Breast epithelium (tissue), 4 donors: ENCODE results near the gene CACNA1A. TPM values are rescaled to one million over a fixed set of nuclear protein-coding genes. Genes with fewer than 3 reads are reported as not detected.

Experiments used
- DNase-seq, 2 donors: peaks; one replicate each; pipeline ENCODE4 v3.0.0-alpha.2; 2019; ENCODE audit warnings: low spot score in 2 of 2
- H3K27ac ChIP-seq, 2 donors: fragments of 200-600 bp; sonication (generic) in 1 of 2; one replicate each; pipeline ENCODE4 v1.5.1; 2016 to 2019; ENCODE audit warnings: mild to moderate bottlenecking in 1 of 2
- H3K27me3 ChIP-seq, 2 donors: fragments of 200-600 bp; sonication (generic) in 1 of 2; one replicate each; pipeline versions ENCODE4 v1.5.1 to v1.6.0; 2017 to 2019; ENCODE audit warnings: control low read depth in 1 of 2, mild to moderate bottlenecking in 1 of 2
- H3K36me3 ChIP-seq: fragments of 200-600 bp; one replicate; pipeline ENCODE4 v1.5.1; 2019
- H3K4me1 ChIP-seq, 2 donors: fragments of 200-600 bp; sonication (generic); one replicate each; pipeline ENCODE4 v1.5.1; 2016 to 2019; ENCODE audit warnings: control low read depth in 1 of 2
- H3K4me3 ChIP-seq, 3 donors: fragments of 200-600 bp; sonication (generic); 1 replicate in 2 of 3; 2 replicates in 1 of 3; pipeline ENCODE4 v1.5.1; 2016 to 2019; ENCODE audit warnings: mild to moderate bottlenecking in 3 of 3, moderate library complexity in 2 of 3
- H3K9me3 ChIP-seq, 2 donors: fragments of 200-600 bp; sonication (generic) in 1 of 2; one replicate each; pipeline ENCODE4 v1.5.1; 2016 to 2019; ENCODE audit warnings: control low read depth in 1 of 2
- CTCF ChIP-seq, 3 donors: fragments of 450-650 bp; IDR thresholded peaks; one replicate each; pipeline ENCODE4 v1.5.1; 2016 to 2017; ENCODE audit warnings: antibody characterized with exemption in 3 of 3, mild to moderate bottlenecking in 3 of 3, moderate library complexity in 3 of 3
- POLR2A ChIP-seq: fragments of 450-650 bp; IDR thresholded peaks from one replicate; pipeline ENCODE4 v1.6.1; 2016; ENCODE audit warnings: antibody characterized with exemption, mild to moderate bottlenecking, moderate library complexity
- POLR2AphosphoS5 ChIP-seq, 3 donors: sonication (generic); formaldehyde crosslinking; IDR thresholded peaks; one replicate each; pipeline ENCODE4 v1.6.1; 2017; ENCODE audit warnings: antibody characterized with exemption in 3 of 3
- intact Hi-C: fragments of 100-400 bp; cut with DNase I; formaldehyde crosslinking; loops from one replicate; pipeline ENCODE4 v1.15.1; 2023; ENCODE audit warnings: low total_unique reads
- total RNA-seq, 3 donors: library from RNA; depleted of rRNA; stranded (reverse); fragments of >200 nt; gene quantifications; one replicate each; pipeline ENCODE4 v1.1.0, GENCODE V29; 2016

Gene CACNA1A
- total RNA-seq, 3 donors from 2014 or later: 0.16 to 1.0 (median 0.33) TPM

GRCh38 chr19:13398182-13398581 lies 108.1 kb downstream of the CACNA1A start:
- Histone ChIP-seq H3K36me3 (no peaks in the 10 kb centered on the region), H3K4me3 (no peak overlapping the region), H3K9me3 (peaks cover 0 to 4% of the 10 kb centered on the region in 2 donors), H3K4me1 (no peaks in the 10 kb centered on the region), H3K27ac (no peak overlapping the region), H3K27me3 (peaks cover 0 to 11% of the 10 kb centered on the region in 2 donors)
- no peak for DNase-seq
- TF ChIP-seq POLR2A (no peak), CTCF (IDR thresholded peaks at IDR 0.05) (no peak), POLR2AphosphoS5 (IDR thresholded peaks at IDR 0.05) (no peak)
- intact Hi-C loops: no loop called here

DNA sequence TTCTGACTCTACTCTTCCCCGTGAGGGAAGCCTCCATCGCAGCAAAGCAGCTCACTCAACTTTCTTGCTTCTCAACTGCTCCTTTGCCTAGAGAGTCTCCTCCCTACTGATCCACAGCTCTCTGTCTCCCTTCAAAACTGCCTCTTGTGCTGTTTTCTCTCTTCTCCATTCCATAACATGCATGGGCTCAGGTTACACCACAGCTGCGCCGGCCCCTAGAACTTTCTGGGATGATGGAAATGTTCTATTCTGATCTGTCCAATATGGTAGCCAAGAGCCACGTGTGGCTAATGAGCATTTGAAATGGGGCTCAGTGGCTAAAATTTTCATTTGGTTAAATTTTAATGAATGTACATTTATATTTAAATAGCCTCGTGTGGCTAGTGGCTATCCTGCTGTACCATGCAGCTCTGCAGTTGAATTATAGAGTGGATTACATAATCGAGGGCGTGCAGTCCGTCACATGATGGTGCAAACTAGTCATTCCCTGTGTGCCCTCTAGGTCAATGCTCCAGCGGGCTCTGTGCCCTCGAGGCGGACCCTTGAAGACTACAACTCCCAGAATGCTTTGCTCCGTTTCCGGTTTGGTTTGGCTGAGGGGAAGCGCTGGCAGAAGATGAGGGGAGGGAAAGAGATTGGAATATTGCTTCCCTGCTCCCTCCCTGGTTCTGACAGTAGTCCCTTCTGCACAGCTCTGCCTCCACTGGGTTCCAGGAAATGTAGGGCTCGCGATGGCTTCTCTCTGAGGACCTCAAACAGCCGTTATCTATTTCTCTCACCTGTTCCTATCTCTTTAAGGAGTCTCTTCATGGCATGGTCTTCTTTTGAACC lies 109.8 kb downstream of the CACNA1A start:
- intact Hi-C loops: no loop called here
- Histone ChIP-seq H3K27me3 (peaks cover 0 to 22% of the 10 kb centered on the region in 2 donors), H3K9me3 (no peaks in the 10 kb centered on the region), H3K27ac (no peak overlapping the region), H3K36me3 (no peaks in the 10 kb centered on the region), H3K4me3 (no peak overlapping the region), H3K4me1 (no peaks in the 10 kb centered on the region)
- TF ChIP-seq CTCF (IDR thresholded peaks at IDR 0.05) (no peak), POLR2AphosphoS5 (IDR thresholded peaks at IDR 0.05) (no peak)
- no peak for DNase-seq

DNA sequence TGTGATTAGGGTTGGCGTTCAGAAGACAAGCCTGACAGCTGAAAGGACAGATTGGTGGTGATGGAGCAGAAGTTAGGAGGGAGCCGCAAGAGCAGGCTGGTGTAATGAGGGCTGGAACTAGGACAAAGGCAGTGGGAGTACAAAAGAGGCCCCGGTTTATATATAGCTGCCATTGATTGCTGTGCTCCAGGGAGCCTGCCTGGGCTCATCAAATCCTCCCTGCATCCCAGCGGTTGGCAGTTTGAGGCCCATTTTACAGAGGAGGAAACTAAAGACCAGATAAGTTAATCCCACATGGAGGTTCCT lies 123.7 kb downstream of the CACNA1A start:
- peaks cover 0 to 3% of the 10 kb centered on the region in 2 donors for H3K9me3 ChIP-seq
- no peak overlapping the region for H3K4me3 ChIP-seq
- peaks cover 0 to 3% of the 10 kb centered on the region in 2 donors for H3K27me3 ChIP-seq
- H3K36me3 ChIP-seq: no peaks in the 10 kb centered on the region
- intact Hi-C loops: loop anchor here (5.0 kb wide), 1 partner anchor 1455 kb away; the partner anchor contains the start of genes OR7A5 and OR7C1
- no peak overlapping the region for H3K27ac ChIP-seq
- no peaks in the 10 kb centered on the region for H3K4me1 ChIP-seq
- no peak for DNase-seq
- no peak for TF ChIP-seq CTCF (IDR thresholded peaks at IDR 0.05)
- TF ChIP-seq POLR2AphosphoS5 (IDR thresholded peaks at IDR 0.05): no peak
- TF ChIP-seq POLR2A: no peak

- Histone ChIP-seq H3K27me3 (peaks cover 0 to 3% of the 10 kb centered on the region in 2 donors), H3K4me3 (no peak overlapping the region), H3K36me3 (no peaks in the 10 kb centered on the region), H3K4me1 (no peaks in the 10 kb centered on the region), H3K27ac (no peak overlapping the region), H3K9me3 (peaks cover 0 to 3% of the 10 kb centered on the region in 2 donors)
- DNase-seq: no peak
- intact Hi-C loops: loop anchor here (5.0 kb wide), 1 partner anchor 1455 kb away; the partner anchor contains the start of genes OR7A5 and OR7C1
- TF ChIP-seq POLR2A (no peak), POLR2AphosphoS5 (IDR thresholded peaks at IDR 0.05) (no peak), CTCF (IDR thresholded peaks at IDR 0.05) (no peak)
These were observed 124.2 kb downstream of the CACNA1A start for GRCh38 chr19:13381827-13382632.

- H3K27me3 ChIP-seq: peaks cover 0 to 3% of the 10 kb centered on the region in 2 donors
- no peaks in the 10 kb centered on the region for H3K4me1 ChIP-seq
- H3K9me3 ChIP-seq: peaks cover 0 to 21% of the 10 kb centered on the region in 2 donors
- no peak for TF ChIP-seq POLR2A
- no peak for TF ChIP-seq CTCF (IDR thresholded peaks at IDR 0.05)
- no peak for TF ChIP-seq POLR2AphosphoS5 (IDR thresholded peaks at IDR 0.05)
- no peaks in the 10 kb centered on the region for H3K36me3 ChIP-seq
- intact Hi-C loops: no loop called here
- no peak for DNase-seq
- H3K4me3 ChIP-seq: no peak overlapping the region
- no peak overlapping the region for H3K27ac ChIP-seq
These were observed 129.7 kb downstream of the CACNA1A start for GRCh38 chr19:13376537-13376936.
